Adrenal gland (tissue), 12 donors: ENCODE data around the gene RCOR3. TPM values are rescaled to one million over a fixed set of nuclear protein-coding genes. Genes with fewer than 3 reads are reported as not detected.
A peak's percentile ranks its signal among the peaks of the same experiment; 100 is the strongest.

Experiments
- DNase-seq, 7 donors: peaks; one replicate each; pipeline ENCODE4 v3.0.0-alpha.2; 2019 to 2020
- H3K27ac ChIP-seq, 5 donors: fragments of 200-600 bp; sonication (generic) in 4 of 5; 1 replicate in 3 of 5; 2 replicates in 2 of 5; pipeline versions ENCODE4 v1.5.1 to v1.8.0; 2016 to 2020; ENCODE audit warnings: mild to moderate bottlenecking in 1 of 5
- H3K27me3 ChIP-seq: fragments of 200-600 bp; 2 replicates; pipeline ENCODE4 v1.8.0; 2021
- H3K36me3 ChIP-seq, 2 donors: fragments of 200-600 bp; replicated peaks in 1 of 2; 1 replicate in 1 of 2; 2 replicates in 1 of 2; pipeline versions ENCODE4 v1.5.1 to v1.8.0; 2018 to 2022
- H3K4me1 ChIP-seq, 2 donors: fragments of 200-600 bp; replicated peaks in 1 of 2; 1 replicate in 1 of 2; 2 replicates in 1 of 2; pipeline versions ENCODE4 v1.5.1 to v1.8.0; 2018 to 2021
- H3K4me3 ChIP-seq, 4 donors: fragments of 200-600 bp; sonication (generic) in 3 of 4; one replicate each; pipeline ENCODE4 v1.5.1; 2016 to 2018
- H3K9me3 ChIP-seq, 3 donors: fragments of 200-600 bp; sonication (generic) in 1 of 3; replicated peaks in 1 of 3; 1 replicate in 2 of 3; 2 replicates in 1 of 3; pipeline versions ENCODE4 v1.5.1 to v1.8.0; 2016 to 2021
- CTCF ChIP-seq, 6 experiments: fragments of 450-650 bp in 4 of 6; fragments of 200-600 bp in 2 of 6; sonication (generic) in 1 of 6; IDR thresholded peaks; 1 replicate in 5 of 6; 2 replicates in 1 of 6; pipeline versions ENCODE4 v1.5.1 to v1.8.0; 2016 to 2021; ENCODE audit warnings: antibody characterized with exemption in 6 of 6, mild to moderate bottlenecking in 2 of 6, moderate library complexity in 1 of 6
- POLR2A ChIP-seq, 2 donors: fragments of 450-650 bp; IDR thresholded peaks; one replicate each; pipeline ENCODE4 v1.6.1; 2017; ENCODE audit warnings: antibody characterized with exemption in 2 of 2, mild to moderate bottlenecking in 2 of 2, moderate library complexity in 1 of 2
- WGBS, 4 donors: extraction: QIAGEN DNeasy Blood & Tissue Kit in 2 of 4; methylation state at CpG; one replicate each; pipeline versions ENCODE4 v1.1.5 to v1.1.7; 2013 to 2017; 5-methylcytosine and 5-hydroxymethylcytosine counted together
- intact Hi-C, 2 donors: fragments of 100-400 bp; cut with DNase I; formaldehyde crosslinking; loops; one replicate each; pipeline versions ENCODE4 v1.14.1 to v1.15.0; 2022 to 2023
- polyA plus RNA-seq, 3 donors: library from polyadenylated mRNA; stranded (reverse); fragments of 200-250 nt in 2 of 3; fragments of 350-450 nt in 1 of 3; fragmentation: Illumina TruSeq in 1 of 3; extraction: RNeasy Lipid Tissue Mini Kit (QIAGEN cat#74804) in 1 of 3; gene quantifications; one replicate each; pipeline ENCODE4 v1.2.3, GENCODE V29; 2013 to 2014
- total RNA-seq, 9 donors: library from RNA; depleted of rRNA in 4 of 9; stranded (reverse); fragments of >200 nt in 4 of 9; fragments of 120-200 nt in 1 of 9; fragmentation: NEBNext Ultra II Directional in 1 of 9; extraction: Animal tissue kit (Norgen Biotek cat#: 25700) in 1 of 9; gene quantifications; one replicate each; pipeline versions ENCODE4 v1.1.0 to v1.2.4, GENCODE V29; 2013 to 2023
- donor health status: healthy with polysubstance abuse.
- donor health status: Bipolar disorder and iron deficiency.
- donor health status: DM: yes; HTN: yes; CAD: no.
- donor health status: DM: no; HTN: no; CAD: no.
- donor health status: DM: no; HTN: no; CAD: no.
- donor health status: DM: yes; HTN: yes; CAD: no.

The RCOR3 gene
- total and polyA plus RNA-seq, 12 donors, result 19.4 to 57.2 (median 34.5) TPM

- H3K9me3 ChIP-seq, result no peaks in the 10 kb centered on the region
These were observed 85.0 kb downstream of the RCOR3 start for GRCh38 chr1:211344152-211344618.

GRCh38 chr1:211345719-211346118, 86.6 kb downstream of the RCOR3 start:
- DNase-seq, result no peak
- no peaks in the 10 kb centered on the region for H3K36me3 ChIP-seq
- 82 to 94% (median 90%) methylated on average over 2 of the region's 2 CpGs for WGBS, 4 donors
- no peak overlapping the region for H3K27ac ChIP-seq
- no peaks in the 10 kb centered on the region for H3K4me1 ChIP-seq
- intact Hi-C loops, result no loop called here
- TF ChIP-seq POLR2A (IDR thresholded peaks at IDR 0.05) (no peak), CTCF (IDR thresholded peaks at IDR 0.05) (no peak)
- no peak overlapping the region for H3K4me3 ChIP-seq
- H3K9me3 ChIP-seq, result no peaks in the 10 kb centered on the region
- no peaks in the 10 kb centered on the region for H3K27me3 ChIP-seq

More at GRCh38 chr1:211344152-211344618, 85.0 kb downstream of the RCOR3 start:
- no peak overlapping the region for H3K27ac ChIP-seq
- no peak overlapping the region for H3K4me3 ChIP-seq
- TF ChIP-seq POLR2A (IDR thresholded peaks at IDR 0.05) (no peak), CTCF (IDR thresholded peaks at IDR 0.05) (no peak)
- no peaks in the 10 kb centered on the region for H3K4me1 ChIP-seq
- H3K36me3 ChIP-seq, result no peaks in the 10 kb centered on the region
- DNase-seq, result no peak
- H3K27me3 ChIP-seq, result no peaks in the 10 kb centered on the region
- 66 to 80% (median 74%) methylated on average over 6 of the region's 6 CpGs for WGBS, 4 donors
- intact Hi-C loops, result no loop called here

- Histone ChIP-seq H3K27ac (no peak overlapping the region), H3K4me3 (no peak overlapping the region), H3K27me3 (no peaks in the 10 kb centered on the region), H3K4me1 (no peaks in the 10 kb centered on the region), H3K36me3 (no peaks in the 10 kb centered on the region), H3K9me3 (no peaks in the 10 kb centered on the region)
- WGBS, 4 donors, result 82 to 95% (median 87%) methylated on average over 4 of the region's 4 CpGs
- TF ChIP-seq CTCF (IDR thresholded peaks at IDR 0.05) (no peak), POLR2A (IDR thresholded peaks at IDR 0.05) (no peak)
- DNase-seq, result peak in 1 of 7 donors; percentile 44
- intact Hi-C loops, result no loop called here
These were observed 88.1 kb downstream of the RCOR3 start for GRCh38 chr1:211347077-211347844.

- no peaks in the 10 kb centered on the region for H3K36me3 ChIP-seq
- H3K27me3 ChIP-seq, result no peaks in the 10 kb centered on the region
- intact Hi-C loops, result no loop called here
- no peak overlapping the region for H3K4me3 ChIP-seq
- no peak for TF ChIP-seq CTCF (IDR thresholded peaks at IDR 0.05)
- TF ChIP-seq POLR2A (IDR thresholded peaks at IDR 0.05), result no peak
- no peaks in the 10 kb centered on the region for H3K4me1 ChIP-seq
- H3K9me3 ChIP-seq, result no peaks in the 10 kb centered on the region
- no peak overlapping the region for H3K27ac ChIP-seq
- no peak for DNase-seq
These were observed 89.4 kb downstream of the RCOR3 start for GRCh38 chr1:211348547-211348946.
